ENCODE data around the gene AKR1C8. TPM values are rescaled to one million over a fixed set of nuclear protein-coding genes. Genes with fewer than 3 reads are reported as not detected.
"Not testable (repeated sequence)": the region's sequence is repeated elsewhere in the genome, so short reads cannot be mapped to it uniquely, and the experiment has no call there.

Gene AKR1C8
- total RNA-seq, 2 experiments from 2014 or later: 0.27 to 0.50 TPM

- CTCF ChIA-PET: interaction anchor here (1.1 kb wide), 2 partner anchors 27 to 395 kb away, joined by 3 read pairs; no protein-coding TSS in a partner anchor
Measured at GRCh38 chr10:5117026-5117425, 67.9 kb downstream of the AKR1C8 start.

GRCh38 chr10:5116621-5117020, 68.3 kb downstream of the AKR1C8 start:
- Mint-ChIP-seq H3K36me3 (ENCODE audit: low read depth) (no peaks in the 10 kb centered on the region), H3K4me3 (no peak overlapping the region), H3K9me3 (no peaks in the 10 kb centered on the region), H3K4me1 (peaks cover 4% of the 10 kb centered on the region), H3K27me3 (no peaks in the 10 kb centered on the region), H3K27ac (no peak overlapping the region)
- ChIA-PET POLR2A (no interaction called here), CTCF (interaction anchor here (1.1 kb wide), 1 partner anchor 394 kb away, joined by 3 read pairs; no protein-coding TSS in a partner anchor)
- DNase-seq: no peak

More at GRCh38 chr10:5117026-5117425, 67.9 kb downstream of the AKR1C8 start:
- Mint-ChIP-seq H3K27me3 (no peaks in the 10 kb centered on the region), H3K36me3 (ENCODE audit: low read depth) (no peaks in the 10 kb centered on the region), H3K27ac (no peak overlapping the region), H3K4me1 (peaks cover 4% of the 10 kb centered on the region), H3K9me3 (no peaks in the 10 kb centered on the region), H3K4me3 (no peak overlapping the region)
- DNase-seq: no peak
- POLR2A ChIA-PET: no interaction called here

- H3K27me3 Mint-ChIP-seq; DNase-seq; CTCF ChIA-PET; H3K27ac Mint-ChIP-seq; H3K4me3 Mint-ChIP-seq; H3K4me1 Mint-ChIP-seq; H3K36me3 Mint-ChIP-seq (ENCODE audit: low read depth); POLR2A ChIA-PET; H3K9me3 Mint-ChIP-seq: not testable (repeated sequence)
Measured at GRCh38 chr10:5109861-5110260, 75.1 kb downstream of the AKR1C8 start.

GRCh38 chr10:5108658-5109416, 76.1 kb downstream of the AKR1C8 start:
- Mint-ChIP-seq H3K36me3 (ENCODE audit: low read depth) (no peaks in the 10 kb centered on the region), H3K4me1 (no peaks in the 10 kb centered on the region), H3K27ac (no peak overlapping the region), H3K27me3 (no peaks in the 10 kb centered on the region), H3K4me3 (no peak overlapping the region), H3K9me3 (no peaks in the 10 kb centered on the region)
- ChIA-PET CTCF (interaction anchor here (0.5 kb wide), 1 partner anchor 98 kb away, joined by 4 read pairs; no protein-coding TSS in a partner anchor), POLR2A (no interaction called here)
- DNase-seq: no peak

- no peaks in the 10 kb centered on the region for H3K27me3 Mint-ChIP-seq
- H3K36me3 Mint-ChIP-seq (ENCODE audit: low read depth): no peaks in the 10 kb centered on the region
Measured at GRCh38 chr10:5107860-5108526, 77.0 kb downstream of the AKR1C8 start.

GRCh38 chr10:5106553-5106952, 78.4 kb downstream of the AKR1C8 start:
- no peaks in the 10 kb centered on the region for H3K27me3 Mint-ChIP-seq
- no peak overlapping the region for H3K4me3 Mint-ChIP-seq
- H3K36me3 Mint-ChIP-seq (ENCODE audit: low read depth): no peaks in the 10 kb centered on the region
- CTCF ChIA-PET: no interaction called here
- no peak for DNase-seq
- POLR2A ChIA-PET: no interaction called here
- H3K4me1 Mint-ChIP-seq: no peaks in the 10 kb centered on the region
- H3K27ac Mint-ChIP-seq: no peak overlapping the region
- H3K9me3 Mint-ChIP-seq: no peaks in the 10 kb centered on the region

More at GRCh38 chr10:5107860-5108526, 77.0 kb downstream of the AKR1C8 start:
- ChIA-PET POLR2A (no interaction called here), CTCF (no interaction called here)
- Mint-ChIP-seq H3K4me1 (no peaks in the 10 kb centered on the region), H3K27ac (no peak overlapping the region), H3K9me3 (no peaks in the 10 kb centered on the region), H3K4me3 (no peak overlapping the region)
- no peak for DNase-seq

GRCh38 chr10:5105626-5106025, 79.3 kb downstream of the AKR1C8 start:
- POLR2A ChIA-PET: no interaction called here
- H3K4me1 Mint-ChIP-seq: no peaks in the 10 kb centered on the region
- no peaks in the 10 kb centered on the region for H3K27me3 Mint-ChIP-seq
- no peaks in the 10 kb centered on the region for H3K9me3 Mint-ChIP-seq
- H3K36me3 Mint-ChIP-seq (ENCODE audit: low read depth): no peaks in the 10 kb centered on the region
- CTCF ChIA-PET: no interaction called here
- H3K27ac Mint-ChIP-seq: no peak overlapping the region
- no peak for DNase-seq
- H3K4me3 Mint-ChIP-seq: no peak overlapping the region

Other genes with a start within 250 kb of the AKR1C8 start
- gene AKR1C1, start 221.7 kb downstream of the AKR1C8 start, total RNA-seq: 1 to 10 TPM in 1 of 2 experiments, under 1 TPM in 1; 0.89 to 1.1 TPM
- gene AKR1C2, start 181.3 kb downstream of the AKR1C8 start, total RNA-seq: under 1 TPM in 1 of 2 experiments, not detected in 1; 0.17 TPM
- gene AKR1C3, start 90.7 kb downstream of the AKR1C8 start, total RNA-seq: 1 to 10 TPM; 5.9 to 6.1 TPM
- not detected for gene AKR1C4, start 11.7 kb upstream of the AKR1C8 start, total RNA-seq
- gene UCN3, start 179.8 kb upstream of the AKR1C8 start, total RNA-seq: not detected
- gene TUBAL3, start 219.7 kb upstream of the AKR1C8 start, total RNA-seq: not detected
- gene NET1, start 227.4 kb upstream of the AKR1C8 start, total RNA-seq: 10 to 100 TPM; 39.1 to 47.7 TPM